Tibial nerve (tissue), 4 donors: Measurements from ENCODE around the gene TRIM52.

Experiments
- CTCF ChIP-seq, 5 experiments: fragments of 200-600 bp in 3 of 5; fragments of 450-650 bp in 2 of 5; sonication (generic) in 3 of 5; IDR thresholded peaks; one replicate each; pipeline ENCODE4 v1.5.1; 2016 to 2019; ENCODE audit warnings: antibody characterized with exemption in 5 of 5, mild to moderate bottlenecking in 3 of 5, moderate library complexity in 2 of 5
- EP300 ChIP-seq, 2 donors: sonication (generic); formaldehyde crosslinking; IDR thresholded peaks; one replicate each; pipeline ENCODE4 v1.6.1; 2017; ENCODE audit warnings: antibody characterized with exemption in 2 of 2, mild to moderate bottlenecking in 1 of 2
- POLR2A ChIP-seq, 2 donors: fragments of 450-650 bp; IDR thresholded peaks; one replicate each; pipeline ENCODE4 v1.6.1; 2017; ENCODE audit warnings: antibody characterized with exemption in 2 of 2, mild to moderate bottlenecking in 2 of 2, moderate library complexity in 2 of 2

GRCh38 chr5:181241393-181241975, 19.5 kb downstream of the TRIM52 start:
- TF ChIP-seq CTCF (IDR thresholded peaks at IDR 0.05), result no peak
- no peak for TF ChIP-seq EP300 (IDR thresholded peaks at IDR 0.05)
- TF ChIP-seq POLR2A (IDR thresholded peaks at IDR 0.05), result no peak
